ENCODE data around the gene SCPEP1.
"Not testable (repeated sequence)": the region's sequence is repeated elsewhere in the genome, so short reads cannot be mapped to it uniquely, and the experiment has no call there.

The SCPEP1 gene

DNA sequence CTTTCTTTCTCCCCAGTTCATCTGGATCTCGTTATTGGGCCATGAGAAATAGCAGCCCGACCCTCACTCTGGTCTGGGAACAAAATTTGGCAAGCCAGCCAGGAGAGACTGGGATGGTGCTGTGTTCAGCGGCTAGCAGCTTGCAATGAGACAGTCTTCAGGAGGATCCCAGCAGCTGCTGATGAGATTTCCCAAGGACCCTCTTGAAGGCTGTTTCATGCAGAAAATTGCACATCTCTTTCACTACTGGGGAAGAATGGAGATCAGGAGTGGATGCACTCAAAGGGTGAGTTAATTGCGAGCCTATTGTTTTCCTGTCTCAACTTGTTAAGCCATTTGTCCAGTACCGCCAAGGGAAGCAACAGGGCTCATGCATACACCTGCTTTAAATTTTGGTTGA, 11.6 kb upstream of the SCPEP1 start:
- DNase-seq = no peak

- DNase-seq = no peak
Observed at GRCh38 chr17:56970974-56971373, 7.0 kb upstream of the SCPEP1 start.

DNA sequence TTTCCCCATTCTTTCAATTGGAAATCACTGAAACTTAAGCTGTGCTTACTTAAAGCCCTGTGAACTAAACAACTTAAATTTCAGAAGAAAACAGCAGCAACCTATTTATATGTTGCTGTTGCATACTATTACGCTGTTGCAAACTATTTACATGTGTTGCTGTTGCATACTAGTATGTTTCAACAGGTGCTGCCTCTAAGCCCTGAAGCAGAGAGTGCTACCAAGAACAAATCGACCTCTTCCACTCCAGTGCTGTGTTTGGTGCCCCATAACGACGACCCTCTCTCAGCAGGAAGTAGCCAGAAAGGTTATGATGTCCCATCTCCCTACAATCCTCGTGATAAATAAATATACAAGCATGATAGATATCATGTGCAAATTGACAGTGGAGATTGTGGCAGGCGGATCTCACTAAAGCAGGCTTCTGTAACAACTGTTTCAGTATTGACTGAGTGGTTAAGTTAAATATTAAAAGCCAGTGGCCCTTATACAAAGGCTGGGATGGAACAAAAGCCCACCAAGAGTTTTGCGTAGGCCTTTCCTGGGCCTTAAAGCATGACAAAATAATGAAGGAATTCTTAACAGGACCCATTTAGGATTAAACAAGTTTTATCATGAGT, 5.7 kb upstream of the SCPEP1 start:
- no peak for DNase-seq

- DNase-seq = no peak
Observed at GRCh38 chr17:56973520-56973919, 4.4 kb upstream of the SCPEP1 start.

DNA sequence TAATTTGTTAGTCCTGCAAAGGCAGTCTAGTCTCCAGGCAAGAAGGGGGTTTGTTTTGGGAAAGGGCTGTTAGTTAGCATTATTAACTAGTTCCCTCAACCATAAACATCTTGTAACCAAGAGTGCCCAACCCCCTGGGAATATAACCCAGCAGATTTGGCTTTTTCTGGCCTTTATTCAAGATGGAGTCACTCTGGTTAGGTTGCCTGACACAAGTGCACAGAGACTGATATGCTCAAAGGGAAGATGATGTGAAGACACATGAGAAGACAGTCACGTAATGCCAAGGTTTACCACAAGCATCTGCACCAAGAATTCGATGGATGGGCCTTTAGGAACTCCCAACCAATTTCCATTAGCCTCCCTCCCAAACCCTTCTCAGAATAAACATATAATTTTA, 3.9 kb upstream of the SCPEP1 start:
- no peak for DNase-seq

DNA sequence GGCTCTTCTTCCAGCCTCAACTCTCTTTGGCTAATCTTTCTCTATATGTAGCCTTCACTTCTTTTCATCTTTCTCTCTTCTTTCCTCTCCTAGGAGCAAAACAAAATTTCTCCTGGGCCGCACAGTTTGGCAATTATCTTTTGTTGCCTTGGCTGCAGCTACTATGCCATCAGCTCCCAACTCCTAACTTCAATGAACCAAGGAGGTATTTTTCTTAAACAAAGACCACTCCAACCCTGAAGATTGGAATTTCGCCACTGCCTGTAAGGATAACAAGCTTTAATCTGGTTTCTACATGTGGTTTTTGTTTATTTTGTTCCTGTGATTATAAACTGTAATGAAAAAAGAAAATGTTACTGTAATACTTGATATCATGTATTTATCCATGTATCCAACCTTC, 2.3 kb upstream of the SCPEP1 start:
- DNase-seq = no peak

DNA sequence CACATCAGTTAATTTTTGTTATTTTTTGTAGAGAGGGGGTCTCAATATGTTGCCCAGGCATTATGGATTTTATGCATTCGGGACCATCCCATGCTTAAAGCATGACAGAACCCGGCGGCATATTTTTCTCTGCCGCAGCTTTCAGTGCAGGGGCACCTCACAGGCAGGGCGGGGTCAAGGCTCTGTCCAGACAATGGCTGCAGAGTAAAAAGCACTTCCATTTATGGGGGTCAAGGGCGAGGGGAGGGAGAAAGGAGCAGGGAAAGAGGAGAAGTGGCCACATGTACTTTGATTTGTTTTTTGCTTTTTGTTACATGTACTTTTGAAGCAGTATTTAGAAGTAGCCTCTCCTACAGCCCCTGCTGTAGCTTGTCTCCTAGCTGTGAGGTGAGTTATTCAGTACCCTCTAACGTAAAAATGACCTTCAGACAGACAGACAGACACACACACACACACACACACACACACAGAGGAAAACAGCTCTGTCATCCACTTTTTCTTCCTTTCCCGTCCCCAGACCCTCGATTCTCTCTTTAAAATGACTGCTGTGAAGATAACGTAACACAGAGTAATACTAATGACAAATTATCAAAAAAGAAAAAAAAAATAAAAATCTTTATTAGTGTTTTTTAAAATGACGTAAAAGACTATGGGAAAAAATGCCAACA, 856 bp upstream of the SCPEP1 start:
- DNase-seq = no peak

GRCh38 chr17:56978441-56979090, 635 bp downstream of the SCPEP1 start:
- DNase-seq = peak; percentile 47 to 55

- DNase-seq = no peak
Observed at GRCh38 chr17:56979091-56979480, 1.2 kb downstream of the SCPEP1 start.

GRCh38 chr17:56980526-56980925, 2.6 kb downstream of the SCPEP1 start:
- not testable (repeated sequence) for DNase-seq

- no peak for DNase-seq
Observed at GRCh38 chr17:56982312-56982711, 4.4 kb downstream of the SCPEP1 start.

DNA sequence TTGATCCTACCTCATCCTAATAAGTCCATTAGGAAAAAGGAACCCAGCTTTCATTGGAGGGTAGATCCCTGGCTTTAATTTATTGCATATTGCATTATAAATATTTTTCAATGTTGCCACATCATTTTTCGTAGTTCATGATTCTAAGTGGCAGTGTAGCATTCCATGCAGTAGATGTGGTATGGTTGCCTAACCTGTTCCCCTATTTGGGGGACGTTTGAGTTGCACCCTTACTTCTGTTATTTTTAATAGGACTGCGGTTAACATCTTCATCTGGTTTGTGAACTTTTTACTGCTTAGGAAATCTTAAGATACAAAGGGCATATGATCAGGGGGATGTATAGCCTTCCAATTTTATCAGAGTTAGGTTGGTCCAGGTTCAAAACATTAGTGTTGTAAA, 5.4 kb downstream of the SCPEP1 start:
- peak; percentile 47 to 50 for DNase-seq

- peak; percentile 47 to 52 for DNase-seq
Observed at GRCh38 chr17:56985371-56986162, 7.6 kb downstream of the SCPEP1 start.

DNA sequence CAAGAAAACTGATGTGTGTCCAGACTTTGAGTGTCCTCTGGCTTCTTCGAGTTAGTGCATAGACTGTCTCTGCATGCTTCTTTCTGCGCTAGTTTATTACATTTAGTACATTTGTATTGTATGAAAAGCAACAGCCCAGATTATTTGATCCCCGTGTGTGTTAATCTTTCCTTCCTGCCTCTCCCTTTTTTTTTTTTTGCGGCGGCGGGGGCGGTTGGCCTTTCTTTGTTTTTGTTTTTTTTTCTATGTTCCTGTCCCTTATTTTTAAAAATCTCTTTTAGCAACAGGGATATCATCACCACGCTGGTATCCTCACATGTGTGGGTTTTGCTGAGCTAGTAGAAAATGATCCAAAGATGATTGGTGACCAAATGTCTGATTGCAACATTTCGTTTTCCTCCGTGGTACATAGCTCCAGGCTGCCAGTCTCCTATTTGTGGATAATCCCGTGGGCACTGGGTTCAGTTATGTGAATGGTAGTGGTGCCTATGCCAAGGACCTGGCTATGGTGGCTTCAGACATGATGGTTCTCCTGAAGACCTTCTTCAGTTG, 9.4 kb downstream of the SCPEP1 start:
- no peak for DNase-seq

- DNase-seq = no peak
Observed at GRCh38 chr17:56988901-56989572, 11.1 kb downstream of the SCPEP1 start.

DNA sequence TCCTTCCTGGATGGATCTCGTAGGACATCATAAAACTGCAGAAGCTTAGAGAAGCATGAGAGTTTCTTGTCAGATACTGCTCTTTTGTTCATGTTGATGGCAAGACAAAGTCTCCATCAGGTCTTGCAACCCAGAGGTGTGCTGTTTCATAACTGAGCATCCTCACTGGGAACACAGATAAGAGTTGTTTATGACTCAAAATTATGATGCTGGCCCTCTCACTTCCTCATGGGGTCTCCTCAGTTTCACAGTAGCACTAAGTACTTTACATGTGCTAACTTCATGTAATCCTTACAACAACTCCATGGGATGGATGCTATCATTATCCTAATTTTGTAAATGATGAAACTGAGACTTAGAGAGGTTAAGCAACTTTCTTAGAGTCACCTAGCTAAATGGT, 14.4 kb downstream of the SCPEP1 start:
- DNase-seq = no peak

GRCh38 chr17:56994009-56994792, 16.3 kb downstream of the SCPEP1 start:
- DNase-seq = no peak

- DNase-seq = no peak
Observed at GRCh38 chr17:56995766-56996165, 17.8 kb downstream of the SCPEP1 start.

DNA sequence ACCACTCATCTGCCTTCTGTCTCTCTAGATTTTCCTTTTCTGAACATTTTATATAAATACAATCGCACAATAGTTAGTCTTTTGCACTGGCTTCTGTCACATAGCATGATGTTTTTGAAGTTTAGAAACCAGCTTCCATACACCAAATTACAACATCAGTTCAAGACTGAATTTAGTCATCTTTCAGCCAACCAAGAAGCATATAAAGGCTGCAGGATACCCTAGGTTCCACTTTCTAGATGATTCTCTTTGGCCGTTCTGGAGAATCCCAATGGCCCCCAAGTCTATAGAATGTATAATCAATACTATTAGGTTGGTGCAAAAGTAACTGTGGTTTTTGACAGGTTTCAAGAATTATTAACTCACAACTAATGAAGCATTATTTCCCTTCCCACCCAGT, 19.4 kb downstream of the SCPEP1 start:
- no peak for DNase-seq

DNA sequence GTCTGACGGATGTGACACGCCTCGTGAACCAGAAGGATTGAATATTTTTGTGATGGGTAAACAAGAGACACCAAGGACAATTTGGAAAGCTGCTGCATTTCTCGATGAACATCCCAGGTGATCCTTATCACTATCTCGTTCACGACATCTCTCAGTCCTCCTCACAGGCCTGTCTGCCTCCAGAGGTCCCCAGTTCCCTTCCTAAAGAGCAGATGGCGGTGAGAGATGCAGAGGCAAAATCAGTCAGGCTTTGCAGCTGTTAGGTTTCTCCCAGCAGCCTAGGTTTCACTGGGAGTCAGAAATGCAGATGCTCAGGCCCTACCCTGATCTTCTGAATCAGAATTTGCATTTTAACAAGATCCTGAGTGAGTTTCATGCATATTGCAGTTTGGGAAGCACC, 23.6 kb downstream of the SCPEP1 start:
- no peak for DNase-seq

GRCh38 chr17:57002904-57003303, 25.0 kb downstream of the SCPEP1 start:
- DNase-seq = no peak

Measured in inflammatory macrophage treated with lipopolysaccharide for 1 hour (primary cell).